Heart left ventricle (tissue), 16 donors: ENCODE data around the gene ARAP3. TPM values are rescaled to one million over a fixed set of nuclear protein-coding genes. Genes with fewer than 3 reads are reported as not detected.
A peak's percentile ranks its signal among the peaks of the same experiment; 100 is the strongest.

ENCODE experiments used
- ATAC-seq, 4 donors: fragments of 200-7000 bp; cut with Tn5 transposase; one replicate each; pipeline ENCODE4 v1.9.1; 2020 to 2022; ENCODE audit warnings: moderate library complexity in 4 of 4, mild to moderate bottlenecking in 3 of 4, moderate number of reproducible peaks in 1 of 4
- DNase-seq, 5 donors: peaks; one replicate each; pipeline ENCODE4 v3.0.0-alpha.2; 2020
- H3K27ac ChIP-seq, 12 donors: fragments of 200-600 bp; sonication (generic) in 4 of 12; one replicate each; pipeline versions ENCODE4 v1.5.0 to v1.8.0; 2016 to 2022; ENCODE audit warnings: mild to moderate bottlenecking in 2 of 12
- H3K27me3 ChIP-seq, 9 donors: fragments of 200-600 bp; sonication (generic) in 2 of 9; one replicate each; pipeline versions ENCODE4 v1.5.1 to v1.8.0; 2016 to 2022; ENCODE audit warnings: mild to moderate bottlenecking in 3 of 9
- H3K36me3 ChIP-seq, 9 donors: fragments of 200-600 bp; sonication (generic) in 2 of 9; one replicate each; pipeline versions ENCODE4 v1.5.0 to v1.8.0; 2018 to 2022; ENCODE audit warnings: mild to moderate bottlenecking in 2 of 9
- H3K4me1 ChIP-seq, 12 donors: fragments of 200-600 bp; sonication (generic) in 4 of 12; one replicate each; pipeline versions ENCODE4 v1.5.0 to v1.8.0; 2016 to 2022; ENCODE audit warnings: mild to moderate bottlenecking in 3 of 12
- H3K4me3 ChIP-seq, 12 donors: fragments of 200-600 bp; sonication (generic) in 4 of 12; one replicate each; pipeline versions ENCODE4 v1.5.0 to v1.8.0; 2017 to 2022; ENCODE audit warnings: mild to moderate bottlenecking in 9 of 12, moderate library complexity in 4 of 12
- H3K9me3 ChIP-seq, 12 donors: fragments of 200-600 bp; sonication (generic) in 4 of 12; one replicate each; pipeline versions ENCODE4 v1.5.0 to v1.8.0; 2016 to 2022; ENCODE audit warnings: mild to moderate bottlenecking in 1 of 12
- CTCF ChIP-seq, 12 donors: fragments of 200-600 bp; sonication (generic) in 4 of 12; IDR thresholded peaks; one replicate each; pipeline versions ENCODE4 v1.5.0 to v1.8.0; 2018 to 2022; ENCODE audit warnings: antibody characterized with exemption in 12 of 12, mild to moderate bottlenecking in 5 of 12
- POLR2A ChIP-seq, 2 donors: fragments of 450-650 bp; IDR thresholded peaks; one replicate each; pipeline ENCODE4 v1.6.1; 2017; ENCODE audit warnings: antibody characterized with exemption in 2 of 2, mild to moderate bottlenecking in 2 of 2, moderate library complexity in 2 of 2
- WGBS, 4 donors: extraction: QIAGEN DNeasy Blood & Tissue Kit in 2 of 4; methylation state at CpG; one replicate each; pipeline versions ENCODE4 v1.1.5 to v1.1.7; 2013 to 2018; 5-methylcytosine and 5-hydroxymethylcytosine counted together
- intact Hi-C, 10 donors: fragments of 100-400 bp; cut with DNase I; formaldehyde crosslinking; loops; one replicate each; pipeline versions ENCODE4 v1.11.1 to v1.14.2; 2022
- polyA plus RNA-seq, 2 donors: library from polyadenylated mRNA; stranded (reverse); fragments of 200-250 nt; gene quantifications; one replicate each; pipeline ENCODE4 v1.2.3, GENCODE V29; 2013
- total RNA-seq, 9 donors: library from RNA; depleted of rRNA in 2 of 9; stranded (reverse); fragments of >200 nt in 2 of 9; fragmentation: NEBNext Ultra II Directional in 3 of 9; extraction: Animal tissue kit (Norgen Biotek cat#: 25700) in 3 of 9; gene quantifications; one replicate each; pipeline versions ENCODE4 v1.1.0 to v1.2.4, GENCODE V29; 2016 to 2023
- donor health status: ischemic (EF 13 %, LVEDD 7.1; RV severe dilation, severe dysfunction).
- donor health status: healthy with polysubstance abuse.
- donor health status: DM: no; HTN: yes; CAD: no.
- donor health status: DM: no; HTN: no; CAD: no.
- donor health status: ischemic (EF 25% LVEDD 6.9; RV normal size, moderate dysfunction).
- donor health status: ischemic (EF 25% LVEDD 5.7; RV mildly dilated, moderate dysfunction).
- donor health status: healthy.
- donor health status: DM: yes; HTN: yes; CAD: no.
- donor health status: ischemic (EF 35%, LVEDD 5.7; RV mildly dilated, moderate dysfunction).
- donor health status: nonischemic (EF 11% LVEDD 7.7; RV severe dilation, severe dysfunction).
- donor health status: DM: yes; HTN: yes; CAD: no.
- donor health status: PGD.
- donor health status: ischemic (EF 29% LVEDD 5.4; RV normal size, mild dysfunction).
- donor health status: nonischemic (EF 23%, LVEDD 6.1; RV moderate dilation, normal function).

ARAP3 gene
- total and polyA plus RNA-seq, 11 donors = 8.9 to 20.5 (median 13.8) TPM

DNA sequence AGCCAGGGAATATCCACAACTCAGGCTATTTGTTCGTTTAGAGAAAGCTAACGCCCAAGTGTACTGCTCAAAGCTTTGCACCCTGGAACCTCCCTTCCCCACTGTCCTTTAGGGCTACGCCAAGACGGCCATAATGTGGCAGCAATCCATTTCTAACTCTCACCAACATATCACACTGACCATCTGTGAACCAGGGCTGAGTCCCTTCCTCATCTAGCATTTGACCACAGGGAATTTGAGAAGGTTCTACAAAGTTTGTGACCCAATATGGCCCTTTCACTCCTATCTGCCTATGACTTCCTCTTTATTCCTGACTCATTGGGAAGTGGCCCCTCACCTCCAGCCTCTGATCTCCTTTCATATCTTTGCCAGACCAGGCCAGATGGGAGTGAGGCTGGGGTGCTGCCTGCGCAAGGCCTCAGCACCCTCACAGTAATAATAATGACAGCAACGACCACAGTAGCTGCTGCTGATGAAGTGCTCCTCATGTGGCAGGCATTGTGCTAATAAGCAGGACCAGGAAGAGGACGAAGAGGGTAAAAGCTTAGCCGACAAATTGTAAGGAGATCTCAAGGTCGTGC, 9.3 kb upstream of the ARAP3 start:
- H3K4me1 ChIP-seq = peaks cover 0 to 33% (median 10%) of the 10 kb centered on the region in 12 donors
- H3K4me3 ChIP-seq = no peak overlapping the region
- H3K27me3 ChIP-seq = peaks cover 0 to 3% (median 0%) of the 10 kb centered on the region in 9 donors
- TF ChIP-seq POLR2A (IDR thresholded peaks at IDR 0.05) (no peak), CTCF (IDR thresholded peaks at IDR 0.05) (no peak)
- H3K9me3 ChIP-seq = no peaks in the 10 kb centered on the region
- H3K27ac ChIP-seq = no peak overlapping the region
- ATAC-seq (no peak), DNase-seq (no peak)
- WGBS, 4 donors = 70 to 78% (median 74%) methylated on average over 9 of the region's 9 CpGs
- no peaks in the 10 kb centered on the region for H3K36me3 ChIP-seq
- intact Hi-C loops = loop anchor here in 4 of 10 donors (1.0 to 10.0 kb wide), 4 partner anchors 231 to 453 kb away; partner anchors contain the start of gene DELE1 (in 1 of the 4)

- intact Hi-C loops = no loop called here
- Histone ChIP-seq H3K27me3 (no peaks in the 10 kb centered on the region), H3K4me3 (no peak overlapping the region), H3K36me3 (no peaks in the 10 kb centered on the region), H3K4me1 (peaks cover 0 to 37% (median 20%) of the 10 kb centered on the region in 12 donors), H3K9me3 (no peaks in the 10 kb centered on the region), H3K27ac (peak overlapping the region in 6 of 12 donors; percentile 30 to 52 (median 34))
- DNase-seq (no peak), ATAC-seq (no peak)
- no peak for TF ChIP-seq CTCF (IDR thresholded peaks at IDR 0.05)
- TF ChIP-seq POLR2A (IDR thresholded peaks at IDR 0.05) = no peak
- 62 to 79% (median 69%) methylated on average over 3 of the region's 3 CpGs for WGBS, 4 donors
These were observed 4.8 kb upstream of the ARAP3 start for GRCh38 chr5:141686648-141687416.

DNA sequence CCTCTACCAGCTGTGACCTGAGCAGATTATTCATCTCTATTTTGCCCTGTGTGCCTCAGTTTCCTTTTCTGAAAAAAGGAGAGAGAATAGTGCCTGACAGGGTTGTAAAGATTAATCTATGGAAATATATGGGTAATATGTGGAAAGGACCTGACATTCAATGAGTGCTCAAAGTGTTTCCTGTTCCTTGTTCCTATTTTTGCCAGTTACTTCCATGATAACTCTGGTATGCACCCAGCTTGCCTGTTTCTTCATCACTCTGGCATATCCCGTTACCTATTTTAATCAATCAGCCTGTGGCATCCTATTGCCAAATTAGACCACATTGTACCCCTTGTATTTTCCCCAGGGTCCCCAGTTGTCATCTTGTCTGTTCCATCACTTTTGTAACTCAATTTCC, 3.6 kb upstream of the ARAP3 start:
- Histone ChIP-seq H3K36me3 (no peaks in the 10 kb centered on the region), H3K4me1 (peaks cover 0 to 45% (median 21%) of the 10 kb centered on the region in 12 donors), H3K27ac (no peak overlapping the region), H3K27me3 (no peaks in the 10 kb centered on the region), H3K4me3 (no peak overlapping the region), H3K9me3 (no peaks in the 10 kb centered on the region)
- intact Hi-C loops = no loop called here
- TF ChIP-seq CTCF (IDR thresholded peaks at IDR 0.05) (no peak), POLR2A (IDR thresholded peaks at IDR 0.05) (no peak)
- DNase-seq (no peak), ATAC-seq (no peak)
- 69 to 81% (median 71%) methylated on average over 1 of the region's 1 CpG for WGBS, 4 donors

DNA sequence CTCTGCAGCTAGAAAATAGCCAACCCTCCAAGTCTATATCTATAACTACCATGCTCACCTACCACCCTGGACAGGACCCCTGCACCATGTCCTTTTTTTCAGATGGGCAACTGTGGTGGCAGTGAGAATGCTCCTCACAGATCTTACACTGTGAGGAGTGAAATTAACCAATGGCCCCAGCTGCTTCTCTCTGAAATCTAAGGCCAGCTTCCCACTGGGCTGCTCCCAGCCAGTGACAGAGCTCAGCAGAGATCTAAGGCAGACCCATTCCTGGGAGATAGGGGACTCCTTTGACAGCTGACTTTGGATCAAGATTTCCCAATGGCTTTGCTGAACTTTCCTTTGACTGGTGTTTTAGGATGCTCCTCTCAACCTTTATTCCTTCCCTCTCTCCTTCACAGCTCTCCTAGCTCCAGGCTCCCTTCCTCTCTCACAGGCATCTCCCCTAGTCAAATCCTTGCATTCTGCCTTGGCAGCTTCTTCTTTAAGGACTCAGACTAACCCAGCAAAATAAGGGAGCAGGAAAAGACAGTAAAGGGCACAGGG, 1.6 kb upstream of the ARAP3 start:
- intact Hi-C loops = no loop called here
- H3K4me3 ChIP-seq = peak overlapping the region in 1 of 12 donors; percentile 25

More for the DNA sequence above, 1.6 kb upstream of the ARAP3 start:
- DNase-seq (no peak), ATAC-seq (no peak)
- peaks cover 0 to 9% (median under 1%) of the 10 kb centered on the region in 9 donors for H3K36me3 ChIP-seq
- H3K9me3 ChIP-seq = no peaks in the 10 kb centered on the region
- TF ChIP-seq CTCF (IDR thresholded peaks at IDR 0.05) (no peak), POLR2A (IDR thresholded peaks at IDR 0.05) (no peak)
- no peaks in the 10 kb centered on the region for H3K27me3 ChIP-seq
- peak overlapping the region in 11 of 12 donors; percentile 2 to 76 (median 51) for H3K27ac ChIP-seq
- H3K4me1 ChIP-seq = peaks cover 0 to 57% (median 28%) of the 10 kb centered on the region in 12 donors
